ENCODE measurements around the gene SUCO.

DNA sequence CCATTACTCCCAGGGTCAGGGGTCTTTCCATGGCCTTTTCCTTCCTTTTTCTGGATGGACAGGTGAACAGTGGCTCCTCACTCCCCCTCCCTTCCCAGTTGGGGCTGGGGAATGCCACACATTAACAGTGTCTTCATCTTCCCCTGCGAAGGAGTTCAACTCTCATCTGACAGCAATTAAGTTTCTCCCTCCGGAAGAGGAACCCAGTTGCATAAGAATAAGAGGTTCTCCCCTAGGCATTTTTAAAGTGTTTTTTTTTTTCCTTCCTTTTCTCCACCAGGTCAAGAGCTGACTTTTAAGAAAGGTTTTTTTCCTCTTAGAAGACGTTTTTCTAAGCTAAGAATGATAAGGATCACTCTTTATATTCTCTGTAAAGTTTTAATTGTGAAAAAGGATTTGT is 83.7 kb downstream of the SUCO start:
- TF ChIP-seq CTCF (IDR thresholded peaks at IDR 0.05) = no peak
- TF ChIP-seq POLR2AphosphoS5 (IDR thresholded peaks at IDR 0.05) = no peak
